ENCODE measurements around the gene RADIL. TPM values are rescaled to one million over a fixed set of nuclear protein-coding genes. Genes with fewer than 3 reads are reported as not detected.

RADIL gene
- total RNA-seq, 4 donors from 2014 or later, result 1.5 to 2.6 (median 2.1) TPM

DNA sequence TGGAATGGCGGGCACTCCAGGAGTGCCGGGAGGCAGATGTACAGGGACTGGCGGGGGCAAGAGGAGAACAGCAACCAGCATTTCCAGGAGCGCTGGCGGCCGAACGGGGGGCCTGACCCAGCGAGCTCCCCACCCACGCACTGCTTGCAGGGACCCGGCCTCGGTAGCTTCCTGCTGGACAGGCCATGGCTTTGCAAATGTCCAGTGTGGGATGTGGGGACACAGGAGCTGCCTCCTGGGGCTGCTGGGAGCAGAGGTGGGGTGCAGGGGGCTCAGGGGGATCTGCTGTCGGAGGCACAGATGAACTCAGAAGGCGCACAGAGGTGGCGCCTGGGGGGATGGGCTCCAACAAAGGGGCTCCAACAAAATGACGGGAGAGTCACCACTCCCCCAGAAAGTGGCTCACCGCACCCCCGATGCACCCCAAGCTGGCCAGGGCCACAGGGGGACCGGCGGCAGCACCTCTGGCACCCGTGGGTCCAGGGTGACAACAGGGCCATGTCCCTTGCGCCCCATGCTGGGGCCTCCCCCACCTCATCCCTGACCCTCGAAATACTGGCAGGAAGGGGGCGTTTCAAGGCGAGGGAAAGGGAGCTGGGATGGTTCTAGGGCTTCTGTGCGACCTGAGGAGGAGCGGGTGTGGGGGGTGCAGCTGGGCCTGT lies 67.0 kb downstream of the RADIL start:
- TF ChIP-seq, protein P1, sequence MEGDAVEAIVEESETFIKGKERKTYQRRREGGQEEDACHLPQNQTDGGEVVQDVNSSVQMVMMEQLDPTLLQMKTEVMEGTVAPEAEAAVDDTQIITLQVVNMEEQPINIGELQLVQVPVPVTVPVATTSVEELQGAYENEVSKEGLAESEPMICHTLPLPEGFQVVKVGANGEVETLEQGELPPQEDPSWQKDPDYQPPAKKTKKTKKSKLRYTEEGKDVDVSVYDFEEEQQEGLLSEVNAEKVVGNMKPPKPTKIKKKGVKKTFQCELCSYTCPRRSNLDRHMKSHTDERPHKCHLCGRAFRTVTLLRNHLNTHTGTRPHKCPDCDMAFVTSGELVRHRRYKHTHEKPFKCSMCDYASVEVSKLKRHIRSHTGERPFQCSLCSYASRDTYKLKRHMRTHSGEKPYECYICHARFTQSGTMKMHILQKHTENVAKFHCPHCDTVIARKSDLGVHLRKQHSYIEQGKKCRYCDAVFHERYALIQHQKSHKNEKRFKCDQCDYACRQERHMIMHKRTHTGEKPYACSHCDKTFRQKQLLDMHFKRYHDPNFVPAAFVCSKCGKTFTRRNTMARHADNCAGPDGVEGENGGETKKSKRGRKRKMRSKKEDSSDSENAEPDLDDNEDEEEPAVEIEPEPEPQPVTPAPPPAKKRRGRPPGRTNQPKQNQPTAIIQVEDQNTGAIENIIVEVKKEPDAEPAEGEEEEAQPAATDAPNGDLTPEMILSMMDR (IDR thresholded peaks at IDR 0.05), result no peak
- TF ChIP-seq POLR2A (IDR thresholded peaks at IDR 0.05), result no peak
- WGBS, 2 donors, result 93% methylated on average over 20 to 25 of the region's 26 CpGs
- no peak for DNase-seq (ENCODE audit: low spot score in 2 of 2)
- intact Hi-C loops (cut with DNase I; ENCODE audit: low total_unique reads), result no loop called here
- H3K4me3 ChIP-seq (ENCODE audit: low read depth, poor library complexity, severe bottlenecking), result no peak overlapping the region

DNA sequence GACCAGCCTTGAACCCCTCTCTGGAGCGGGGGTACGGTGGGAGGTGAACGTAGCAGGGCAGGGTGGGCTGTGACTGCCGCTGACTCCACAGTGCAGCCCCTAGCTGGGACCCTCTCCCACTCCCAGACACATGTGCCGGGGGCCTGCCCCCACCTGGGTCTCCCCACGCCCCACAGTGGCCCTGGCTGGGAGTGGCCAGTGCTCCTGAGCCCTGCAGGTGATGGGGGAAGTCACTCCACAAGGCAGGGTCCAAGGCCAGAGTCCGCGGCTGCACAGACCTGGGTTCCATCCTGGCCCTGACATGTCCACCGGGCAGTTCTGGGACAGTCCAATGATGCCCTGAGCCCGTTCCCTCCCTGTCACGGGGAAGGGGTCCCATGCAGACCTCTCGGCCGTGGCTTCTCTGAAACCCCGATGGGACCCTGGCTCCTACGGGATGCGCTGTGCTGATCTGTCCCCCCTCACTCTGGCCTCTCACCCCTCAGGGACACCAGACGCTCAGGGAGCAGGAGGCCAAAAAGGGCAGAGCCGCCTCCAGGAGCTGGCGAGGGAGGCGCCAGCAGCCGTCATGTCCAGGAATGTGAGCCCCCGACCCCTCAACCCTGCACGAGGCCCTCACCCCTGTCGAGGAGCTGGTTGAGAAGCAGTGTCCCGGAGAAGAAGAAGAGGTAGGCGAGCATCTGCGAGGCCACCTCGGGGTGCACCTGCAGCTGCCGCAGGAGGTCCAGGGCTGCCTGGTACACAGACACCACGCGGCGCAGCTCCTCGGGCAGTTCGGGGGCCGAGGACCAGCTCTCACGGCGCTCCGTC lies 67.7 kb downstream of the RADIL start:
- TF ChIP-seq POLR2A (IDR thresholded peaks at IDR 0.05), result no peak
- TF ChIP-seq, protein P1 (IDR thresholded peaks at IDR 0.05), result no peak
- intact Hi-C loops (cut with DNase I; ENCODE audit: low total_unique reads), result no loop called here
- no peak overlapping the region for H3K4me3 ChIP-seq (ENCODE audit: low read depth, poor library complexity, severe bottlenecking)
- WGBS, 2 donors, result 86 to 92% methylated on average over 25 to 30 of the region's 38 CpGs
- DNase-seq (ENCODE audit: low spot score in 2 of 2), result no peak

DNA sequence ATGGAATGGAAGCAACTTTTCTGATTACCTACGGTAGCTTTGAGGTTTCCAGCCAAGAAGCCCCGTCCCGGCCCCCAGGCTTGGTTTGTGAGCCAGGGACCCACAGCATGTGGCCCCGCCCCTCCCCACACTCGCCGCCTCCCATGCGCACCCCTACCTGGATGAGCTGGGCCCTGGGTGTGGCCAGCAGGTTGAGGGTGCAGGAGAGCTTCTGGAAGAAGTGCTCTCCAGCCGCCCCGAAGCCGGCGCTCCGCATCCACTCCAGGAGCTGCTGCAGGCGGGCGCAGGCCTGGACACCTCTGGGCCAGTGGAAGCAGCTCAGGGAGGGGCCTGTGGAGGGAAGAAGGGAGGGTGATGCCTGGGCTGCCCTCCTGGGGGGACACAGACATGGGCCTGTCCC lies 68.4 kb downstream of the RADIL start:
- no peak for TF ChIP-seq POLR2A (IDR thresholded peaks at IDR 0.05)
- TF ChIP-seq, protein P1 (IDR thresholded peaks at IDR 0.05), result no peak
- intact Hi-C loops (cut with DNase I; ENCODE audit: low total_unique reads), result no loop called here
- 77 to 80% methylated on average over 9 to 12 of the region's 14 CpGs for WGBS, 2 donors
- no peak overlapping the region for H3K4me3 ChIP-seq (ENCODE audit: low read depth, poor library complexity, severe bottlenecking)
- no peak for DNase-seq (ENCODE audit: low spot score in 2 of 2)

DNA sequence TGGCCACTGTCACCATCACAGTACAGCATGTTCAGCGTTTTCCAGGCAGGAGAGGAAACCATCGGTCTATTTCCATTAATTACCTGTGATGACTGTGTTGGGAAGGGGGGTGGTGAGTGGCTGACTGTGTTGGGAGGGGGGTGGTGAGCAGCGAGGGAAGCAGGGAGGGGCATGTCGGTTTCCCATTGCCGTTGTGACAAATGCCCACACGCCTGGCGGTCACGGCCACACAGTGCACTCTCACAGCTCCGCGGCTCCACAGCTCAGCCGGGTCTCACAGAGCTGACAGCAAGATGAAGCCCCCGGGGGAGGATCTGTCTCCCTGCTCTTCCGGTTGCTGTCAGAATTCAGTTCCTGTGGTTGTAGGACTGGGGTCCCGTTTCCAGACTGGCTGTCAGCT lies 69.1 kb downstream of the RADIL start:
- TF ChIP-seq, protein P1 (IDR thresholded peaks at IDR 0.05), result no peak
- TF ChIP-seq POLR2A (IDR thresholded peaks at IDR 0.05), result no peak
- DNase-seq (ENCODE audit: low spot score in 2 of 2), result no peak
- H3K4me3 ChIP-seq (ENCODE audit: low read depth, poor library complexity, severe bottlenecking), result no peak overlapping the region
- intact Hi-C loops (cut with DNase I; ENCODE audit: low total_unique reads), result no loop called here
- 53 to 74% methylated on average over 14 of the region's 14 CpGs for WGBS, 2 donors

DNA sequence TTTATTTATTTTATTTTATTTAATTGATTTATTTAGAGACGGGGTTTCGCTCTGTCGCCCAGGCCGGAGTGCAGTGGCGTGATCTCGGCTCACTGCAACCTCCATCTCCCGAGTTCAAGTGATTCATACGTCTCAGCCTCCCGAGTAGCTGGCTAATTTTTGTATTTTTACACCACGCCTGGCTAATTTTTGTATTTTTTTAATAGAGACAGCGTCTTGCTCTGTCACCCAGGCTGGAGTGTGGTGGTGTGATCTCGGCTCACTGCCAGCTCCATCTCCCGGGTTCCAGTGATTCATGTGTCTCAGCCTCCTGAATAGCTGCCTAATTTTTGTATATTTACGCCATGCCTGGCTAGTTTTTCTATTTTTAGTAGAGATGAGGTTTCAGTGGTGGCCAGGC lies 73.8 kb downstream of the RADIL start:
- TF ChIP-seq, protein P1 (IDR thresholded peaks at IDR 0.05), result no peak
- no peak for TF ChIP-seq POLR2A (IDR thresholded peaks at IDR 0.05)
- intact Hi-C loops (cut with DNase I; ENCODE audit: low total_unique reads), result loop anchor here (10.0 kb wide), 1 partner anchor 75 kb away; the partner anchor contains the start of gene RADIL
- no peak for DNase-seq (ENCODE audit: low spot score in 2 of 2)
- no peak overlapping the region for H3K4me3 ChIP-seq (ENCODE audit: low read depth, poor library complexity, severe bottlenecking)
- 81 to 84% methylated on average over 14 of the region's 14 CpGs for WGBS, 2 donors

Measured in lower leg skin (tissue), 4 donors.